HL-60 (cell line): ENCODE data around the gene XYLT1.

Experiments
- DNase-seq, 2 experiments: peaks; one replicate each; pipeline ENCODE4 v3.0.0-alpha.2; 2010 to 2020; ENCODE audit warnings: low read depth in 1 of 2, low spot score in 1 of 2
- H3K27ac ChIP-seq: fragments of 250-450 bp; sonication (Bioruptor Pico); replicated peaks from 2 replicates; pipeline ENCODE4 v1.5.1; 2020; ENCODE audit warnings: mild to moderate bottlenecking, moderate library complexity
- H3K27me3 ChIP-seq: fragments of 250-450 bp; sonication (Bioruptor Pico); 2 replicates; pipeline ENCODE4 v1.5.1; 2021; ENCODE audit warnings: mild to moderate bottlenecking, moderate library complexity; ENCODE audit not compliant: insufficient read depth, poor library complexity, severe bottlenecking
- H3K4me3 ChIP-seq: replicated peaks from 2 replicates; pipeline ENCODE4 v1.5.1; 2011; ENCODE audit warnings: mild to moderate bottlenecking, control low read depth, low read length; ENCODE audit not compliant: insufficient read depth
- CTCF ChIP-seq: IDR thresholded peaks from one replicate; pipeline ENCODE4 v1.5.1; 2011; ENCODE audit warnings: low read length, control low read depth, inconsistent platforms; ENCODE audit not compliant: insufficient read depth
- GABPA ChIP-seq: IDR thresholded peaks from 2 replicates; pipeline ENCODE4 v1.6.1; 2012; ENCODE audit warnings: low read depth
- POLR2AphosphoS5 ChIP-seq: IDR thresholded peaks from 2 replicates; pipeline ENCODE4 v1.6.1; 2012; ENCODE audit warnings: low read depth
- REST ChIP-seq: IDR thresholded peaks from 2 replicates; pipeline ENCODE4 v1.6.1; 2012; ENCODE audit warnings: low read depth; ENCODE audit not compliant: insufficient replicate concordance
- SPI1 ChIP-seq: IDR thresholded peaks from 2 replicates; pipeline ENCODE4 v1.6.1; 2012; ENCODE audit warnings: low read depth, mild to moderate bottlenecking, borderline replicate concordance

XYLT1 gene

GRCh38 chr16:17350207-17350606 lies 120.6 kb downstream of the XYLT1 start:
- TF ChIP-seq CTCF = no peak
- TF ChIP-seq REST = no peak
- TF ChIP-seq POLR2AphosphoS5 = no peak
- TF ChIP-seq GABPA = no peak
- no peak for TF ChIP-seq SPI1
- Histone ChIP-seq H3K27ac (no peak overlapping the region; the same call in 1 of the 2 replicates), H3K27me3 (no peaks in the 10 kb centered on the region), H3K4me3 (no peak overlapping the region)
- no peak for DNase-seq

GRCh38 chr16:17348826-17349225 lies 121.9 kb downstream of the XYLT1 start:
- DNase-seq = no peak
- peak overlapping the region; percentile 87 for H3K27ac ChIP-seq
- no peak for TF ChIP-seq GABPA
- TF ChIP-seq POLR2AphosphoS5 = no peak
- TF ChIP-seq CTCF = no peak
- TF ChIP-seq SPI1 = no peak
- no peak for TF ChIP-seq REST
- H3K4me3 ChIP-seq = no peak overlapping the region
- H3K27me3 ChIP-seq = no peaks in the 10 kb centered on the region

GRCh38 chr16:17348042-17348783 lies 122.5 kb downstream of the XYLT1 start:
- DNase-seq = peak; percentile 73 to 76
- H3K27me3 ChIP-seq = no peaks in the 10 kb centered on the region
- TF ChIP-seq GABPA = no peak
- TF ChIP-seq POLR2AphosphoS5 = peak; percentile 32; the same call in 1 of the 2 replicates

GRCh38 chr16:17347624-17348023 lies 123.1 kb downstream of the XYLT1 start:
- no peaks in the 10 kb centered on the region for H3K27me3 ChIP-seq
- DNase-seq = no peak
- no peak overlapping the region for H3K4me3 ChIP-seq
- no peak for TF ChIP-seq GABPA
- TF ChIP-seq POLR2AphosphoS5 = no peak
- TF ChIP-seq REST = no peak
- H3K27ac ChIP-seq = peak overlapping the region; percentile 87

More at GRCh38 chr16:17348042-17348783, 122.5 kb downstream of the XYLT1 start:
- Histone ChIP-seq H3K4me3 (no peak overlapping the region), H3K27ac (peak overlapping the region; percentile 87)
